HL-60 (cell line): ENCODE measurements around the gene ABCA7.

Experiments
- CTCF ChIP-seq: IDR thresholded peaks from one replicate; pipeline ENCODE4 v1.5.1; 2011; ENCODE audit warnings: low read length, control low read depth, inconsistent platforms; ENCODE audit not compliant: insufficient read depth
- GABPA ChIP-seq: IDR thresholded peaks from 2 replicates; pipeline ENCODE4 v1.6.1; 2012; ENCODE audit warnings: low read depth
- POLR2AphosphoS5 ChIP-seq: IDR thresholded peaks from 2 replicates; pipeline ENCODE4 v1.6.1; 2012; ENCODE audit warnings: low read depth
- REST ChIP-seq: IDR thresholded peaks from 2 replicates; pipeline ENCODE4 v1.6.1; 2012; ENCODE audit warnings: low read depth; ENCODE audit not compliant: insufficient replicate concordance
- SPI1 ChIP-seq: IDR thresholded peaks from 2 replicates; pipeline ENCODE4 v1.6.1; 2012; ENCODE audit warnings: low read depth, mild to moderate bottlenecking, borderline replicate concordance

GRCh38 chr19:1067341-1067957, 27.5 kb downstream of the ABCA7 start:
- TF ChIP-seq CTCF: no peak
- no peak for TF ChIP-seq POLR2AphosphoS5
- TF ChIP-seq REST: no peak
- no peak for TF ChIP-seq GABPA
- TF ChIP-seq SPI1: no peak
